ENCODE results near the gene VSX2. TPM values are rescaled to one million over a fixed set of nuclear protein-coding genes. Genes with fewer than 3 reads are reported as not detected.

Gene VSX2
- total RNA-seq, 1 donor from 2014 or later: not detected

DNA sequence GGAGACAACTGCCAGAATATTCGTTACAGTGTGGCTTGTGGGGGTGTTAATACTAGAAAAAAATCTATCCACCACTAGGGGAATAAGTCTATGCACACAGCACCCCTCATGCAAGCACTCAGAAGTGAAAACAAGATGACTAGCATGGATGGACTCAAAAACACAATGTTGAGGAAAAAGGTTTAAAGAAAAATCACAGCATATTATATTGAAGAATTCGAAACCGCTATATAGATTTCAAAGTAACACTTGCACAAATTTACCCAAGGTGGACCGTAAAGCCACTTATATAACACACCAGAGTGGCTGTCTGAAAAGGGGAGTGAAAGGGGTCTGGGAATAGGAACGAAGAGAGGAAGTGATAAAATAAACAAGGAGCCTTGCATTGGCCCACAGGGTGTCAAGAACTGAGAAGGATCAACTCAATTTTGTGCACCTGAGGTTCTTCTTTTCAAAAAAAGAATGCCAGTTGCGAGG, 62.9 kb downstream of the VSX2 start:
- no peak for DNase-seq (ENCODE audit: low spot score)

DNA sequence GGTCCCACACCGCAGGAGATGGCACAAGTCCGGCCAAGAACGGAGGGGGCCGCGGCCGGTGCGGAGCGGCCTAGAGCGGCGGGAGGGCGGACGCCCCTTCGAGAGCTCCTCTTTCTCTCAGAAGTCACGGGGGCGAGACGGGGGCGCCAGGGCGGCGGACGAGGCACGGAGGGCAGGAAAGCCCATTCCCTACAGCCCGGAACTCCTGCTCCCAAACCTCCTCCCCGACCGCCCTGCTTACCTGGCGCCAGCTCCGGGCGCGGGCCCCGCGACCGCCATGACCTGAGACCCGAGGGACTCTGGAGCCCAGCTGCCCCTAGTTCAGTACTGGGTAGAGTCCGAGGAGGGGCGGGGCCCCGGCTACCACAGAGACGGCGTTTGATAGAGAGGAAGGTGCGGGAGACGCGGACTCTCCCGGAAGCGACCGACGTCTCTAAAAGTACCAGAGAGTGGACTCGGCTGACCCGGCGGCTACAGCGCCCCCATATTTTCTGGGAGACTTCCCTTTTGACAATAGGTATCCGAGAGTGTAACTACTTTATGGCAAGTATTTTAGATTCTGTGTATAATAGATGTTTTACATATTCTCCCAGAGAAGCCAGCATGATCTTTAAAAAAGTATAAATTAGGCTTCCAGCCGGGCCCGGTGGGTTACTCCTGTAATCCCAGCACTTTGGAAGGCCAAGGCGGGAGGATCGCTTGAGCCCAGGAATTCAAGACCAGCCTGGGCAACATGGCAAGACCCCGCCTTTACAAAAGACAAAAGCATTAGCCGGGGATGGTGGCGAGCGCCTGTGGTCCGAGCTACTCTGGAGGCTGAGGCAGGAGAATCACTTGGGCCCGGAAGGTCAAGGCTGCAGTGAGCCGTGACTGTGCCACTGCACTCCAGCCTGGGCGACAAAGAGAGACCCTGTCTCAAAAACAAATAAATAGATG, 63.7 kb downstream of the VSX2 start, which contains the start of gene ABCD4:
Gene ABCD4 (minus strand): TSS at position 301 of the 936 bp plus-strand sequence. CDS start 22 bp downstream, at position 279.
- peak; percentile 94 for DNase-seq (ENCODE audit: low spot score)

DNA sequence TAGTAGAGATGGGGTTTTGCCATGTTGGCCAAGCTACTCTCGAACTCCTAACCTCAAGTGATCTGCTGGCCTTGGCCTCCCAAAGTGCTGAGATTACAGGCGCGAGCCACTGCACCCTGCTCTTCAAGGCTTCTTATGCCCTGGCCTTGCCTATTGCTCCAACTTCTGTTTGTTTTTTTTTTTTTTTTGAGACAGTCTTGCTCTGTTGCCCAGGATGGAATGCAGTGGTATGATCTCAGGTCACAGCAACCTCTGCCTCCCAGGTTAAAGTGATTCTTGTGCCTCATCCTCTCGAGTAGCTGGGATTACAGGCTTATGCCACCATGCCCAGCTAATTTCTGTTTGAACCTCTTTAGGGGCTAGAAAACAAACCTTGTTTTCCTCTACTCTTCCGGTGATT, 69.4 kb downstream of the VSX2 start:
- no peak for DNase-seq (ENCODE audit: low spot score)

DNA sequence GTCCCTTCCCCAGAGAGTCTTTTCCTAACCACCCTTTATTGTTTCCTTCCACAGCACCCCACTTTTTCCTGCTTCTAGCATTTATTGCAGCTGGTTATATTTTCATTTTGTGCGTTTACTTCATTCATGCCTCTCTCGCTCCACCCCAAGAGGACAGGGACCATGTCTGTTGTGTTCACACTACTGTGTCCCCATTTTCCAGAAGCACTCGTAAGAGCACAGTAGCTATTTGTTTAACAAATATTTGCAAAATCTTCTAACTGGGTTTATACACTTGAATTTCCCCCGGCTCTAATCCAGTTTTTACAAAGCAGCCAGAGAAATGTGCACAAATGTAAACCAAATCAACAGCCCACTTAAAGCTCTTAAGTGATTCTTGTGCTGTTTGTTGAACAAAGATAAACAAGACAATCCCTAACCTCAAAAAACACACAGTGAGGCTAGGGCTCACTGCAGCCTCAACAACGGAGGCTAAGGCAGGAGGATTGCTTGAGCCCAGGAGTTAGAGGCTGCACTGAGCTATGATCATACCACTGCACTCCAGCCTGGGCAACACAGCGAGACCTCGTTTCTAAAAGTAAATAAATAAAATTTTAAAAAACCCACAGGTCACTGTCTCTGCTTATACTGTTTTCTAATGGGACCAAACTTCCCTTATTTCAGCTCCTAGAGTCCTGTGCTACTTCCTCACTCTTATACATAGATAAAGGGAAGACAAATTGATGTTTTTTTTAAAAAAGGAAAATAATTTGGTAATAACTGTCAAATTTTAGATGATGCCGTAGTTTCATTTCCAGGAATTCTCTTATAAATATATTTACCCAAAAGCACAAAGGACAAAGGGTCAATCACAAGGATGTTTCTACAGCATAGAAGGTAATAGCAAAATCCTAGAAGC, 70.1 kb downstream of the VSX2 start:
- no peak for DNase-seq (ENCODE audit: low spot score)

DNA sequence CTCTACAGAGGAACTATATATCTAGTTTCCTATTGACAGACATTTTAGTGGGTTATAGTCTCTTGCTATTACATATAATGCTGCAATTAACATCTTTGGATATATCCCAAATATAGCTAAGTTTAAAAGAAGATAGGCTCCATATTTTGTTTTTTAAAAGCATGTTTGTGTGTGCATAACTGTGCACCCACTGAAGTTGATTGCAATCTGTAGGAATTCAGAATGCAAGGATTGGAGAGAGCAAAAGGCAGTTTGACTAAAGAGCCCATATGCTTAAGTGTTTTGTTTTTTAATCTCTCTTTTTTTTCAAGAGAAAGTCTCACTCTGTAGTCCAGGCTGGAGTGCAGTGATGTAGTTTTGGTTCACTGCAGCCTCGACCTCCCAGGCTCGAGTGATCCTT, 72.9 kb downstream of the VSX2 start:
- DNase-seq (ENCODE audit: low spot score): no peak

Other genes starting within 250 kb of the VSX2 start
- 43.1 TPM for gene ENTPD5, start 220.2 kb upstream of the VSX2 start, total RNA-seq
- 3.7 TPM for gene BBOF1, start 220.1 kb upstream of the VSX2 start, total RNA-seq
- gene ALDH6A1, start 155.0 kb upstream of the VSX2 start, total RNA-seq: 66.1 TPM
- 9.5 TPM for gene LIN52, start 154.5 kb upstream of the VSX2 start, total RNA-seq
- gene ABCD4, start 63.5 kb downstream of the VSX2 start, total RNA-seq: 59.4 TPM
- 0.32 TPM for gene VRTN, start 109.0 kb downstream of the VSX2 start, total RNA-seq
- 0.26 TPM for gene SYNDIG1L, start 186.8 kb downstream of the VSX2 start, total RNA-seq